Stimulated activated CD4-positive, alpha-beta T cell treated with anti-CD3 and anti-CD28 coated beads, Interleukin-15, amount 100 ng/mL, for 48 hours (primary cell): ENCODE data around the gene SLU7.

Experiments
- DNase-seq, 2 donors: peaks; one replicate each; pipeline ENCODE4 v3.0.0-alpha.2; 2020; ENCODE audit warnings: low read depth in 2 of 2

Gene SLU7

GRCh38 chr5:160418561-160419457, at the start of gene SLU7:
TSS of gene SLU7 (minus strand) at chr5:160419081. CDS start at chr5:160415294, 3,787 bp downstream.
- DNase-seq: peak; percentile 89 to 93

- no peak for DNase-seq
Measured at GRCh38 chr5:160468363-160468975, 49.6 kb upstream of the SLU7 start.

- peak; percentile 73 to 80 for DNase-seq
Measured at GRCh38 chr5:160467555-160468362, 48.9 kb upstream of the SLU7 start.

DNA sequence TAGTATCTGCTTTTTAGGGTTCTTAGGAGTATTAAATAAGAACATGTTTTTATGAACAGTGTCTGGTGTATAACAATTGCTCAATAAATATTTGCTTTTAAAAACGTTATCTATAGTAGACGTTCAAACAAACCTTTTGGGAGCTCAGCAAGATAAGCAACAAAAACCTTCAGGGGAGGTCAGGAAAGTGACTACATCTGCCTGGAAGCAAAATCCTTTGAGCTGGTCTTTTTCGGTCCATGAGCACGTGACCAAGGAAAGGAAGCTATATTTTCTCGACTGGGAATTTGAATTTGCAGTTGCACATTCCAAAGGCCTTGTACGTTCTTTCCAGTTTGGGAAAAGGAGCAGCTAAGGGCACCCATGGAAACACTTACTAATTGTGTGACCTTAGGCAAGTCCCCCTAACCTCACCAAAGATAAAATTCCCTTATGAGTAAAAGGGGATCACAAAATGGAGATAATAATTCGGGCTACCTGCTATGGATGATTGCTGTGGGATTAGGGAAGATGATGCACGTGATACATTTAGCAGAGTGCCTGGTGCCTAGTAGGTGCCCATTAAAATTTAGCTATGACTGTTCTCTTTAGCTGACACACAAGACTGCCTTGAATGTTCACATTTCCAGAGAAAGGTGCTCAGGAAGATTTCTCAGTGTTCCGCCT, 48.1 kb upstream of the SLU7 start:
- no peak for DNase-seq

DNA sequence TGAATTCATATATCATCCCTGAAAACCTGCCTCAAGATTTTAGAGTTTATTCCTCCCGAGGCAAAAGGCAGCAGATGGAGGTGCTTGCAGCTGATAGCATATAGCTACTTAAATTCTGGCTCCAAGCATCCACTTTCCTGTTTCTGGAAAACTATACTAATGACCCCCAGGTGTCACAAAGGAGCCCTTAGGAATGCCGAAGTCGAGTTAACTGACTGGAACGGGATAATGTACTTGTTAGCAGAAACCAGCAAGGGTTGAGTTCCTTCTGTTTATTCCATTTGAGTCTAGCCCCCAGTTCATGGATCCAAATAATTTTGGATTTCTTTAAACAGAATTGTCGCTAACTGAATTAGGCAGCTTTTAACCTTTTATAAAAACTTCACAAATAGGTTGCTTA, 47.2 kb upstream of the SLU7 start:
- DNase-seq: no peak

GRCh38 chr5:160464466-160464797, 45.6 kb upstream of the SLU7 start:
- DNase-seq: no peak

- DNase-seq: no peak
Measured at GRCh38 chr5:160463740-160464465, 45.0 kb upstream of the SLU7 start.

DNA sequence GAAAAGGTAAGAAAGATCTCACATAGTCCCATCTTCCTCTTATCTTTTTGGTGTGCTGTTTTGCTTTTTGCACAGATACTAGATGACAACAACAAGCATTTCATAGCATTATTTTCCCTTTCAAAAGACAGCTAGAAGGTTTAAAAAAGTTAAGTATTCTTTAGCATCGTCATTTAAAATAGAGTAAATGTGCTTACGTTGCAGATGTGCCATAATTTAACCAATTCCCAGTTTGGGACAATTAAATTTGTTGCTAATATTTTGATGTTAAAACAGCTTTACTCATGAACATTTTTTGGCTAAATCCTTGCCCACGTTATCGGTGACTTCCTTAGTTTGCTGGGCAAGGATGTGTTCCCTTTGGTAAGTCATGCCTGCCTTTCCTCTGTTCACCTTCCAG, 44.3 kb upstream of the SLU7 start:
- no peak for DNase-seq

DNA sequence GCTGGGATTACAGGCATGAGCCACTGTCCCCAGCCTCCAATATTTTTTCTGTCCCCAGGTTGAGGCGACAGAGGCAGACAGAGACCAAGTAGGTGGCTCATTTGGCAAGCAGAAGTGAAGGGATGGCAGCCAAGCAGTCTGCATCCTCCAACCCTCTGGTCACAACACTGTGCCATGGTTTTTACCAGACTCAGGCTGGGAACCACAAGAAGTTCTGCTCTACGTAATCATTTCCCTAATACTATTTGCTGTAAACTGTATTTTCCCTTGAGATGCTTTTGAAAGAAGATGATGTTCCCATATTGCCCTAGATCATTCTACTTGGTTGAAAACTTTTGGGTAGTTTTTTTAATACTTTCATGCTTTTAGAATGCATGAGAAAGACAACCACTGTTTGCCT, 43.3 kb upstream of the SLU7 start:
- no peak for DNase-seq

GRCh38 chr5:160461378-160461777, 42.5 kb upstream of the SLU7 start:
- DNase-seq: no peak

GRCh38 chr5:160460377-160461049, 41.6 kb upstream of the SLU7 start:
- no peak for DNase-seq

DNA sequence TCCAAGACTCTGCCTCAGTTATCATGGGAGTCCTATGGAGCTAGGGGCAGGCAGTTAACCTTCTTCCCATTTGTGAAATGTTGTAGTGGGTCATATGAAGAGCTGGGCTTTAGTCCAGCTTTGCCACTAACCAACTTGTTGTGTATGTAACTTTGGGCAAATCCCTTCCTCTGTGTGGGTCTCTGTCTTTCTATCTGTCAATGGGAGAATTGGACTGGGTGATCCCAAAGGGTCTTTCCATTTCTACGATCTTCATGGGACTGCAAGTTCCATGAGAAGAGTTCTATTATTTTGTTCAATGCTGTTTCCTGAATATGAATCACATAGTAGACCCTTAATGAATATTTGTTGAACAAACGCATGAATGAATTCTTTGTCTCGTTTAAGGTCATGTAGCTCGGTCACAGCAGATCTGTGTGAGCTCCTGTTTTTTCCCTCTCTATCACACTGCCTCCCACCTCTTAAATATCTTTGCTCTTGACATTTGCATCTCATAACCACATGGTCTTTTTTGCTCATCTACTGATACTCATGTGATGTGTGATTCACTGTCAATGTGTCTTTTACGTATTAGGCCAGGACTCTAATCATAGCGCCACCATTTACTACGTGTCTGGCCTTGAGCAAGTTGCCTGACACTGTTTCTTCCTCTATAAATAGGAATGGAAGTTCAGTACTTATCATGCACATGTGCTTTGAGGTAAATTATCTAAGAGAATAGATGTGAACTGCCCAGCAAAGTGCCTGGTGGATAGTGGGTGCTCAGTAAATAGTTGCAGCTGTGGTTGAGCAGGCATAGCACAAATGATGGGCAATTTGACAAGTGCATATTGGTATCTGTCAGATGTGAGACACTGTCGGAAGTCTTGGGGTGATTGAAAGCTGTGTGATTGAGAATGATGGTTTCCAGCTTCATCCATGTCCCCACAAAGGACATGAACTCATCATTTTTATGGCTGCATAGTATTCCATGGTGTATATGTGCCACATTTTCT, 40.2 kb upstream of the SLU7 start:
- DNase-seq: no peak

DNA sequence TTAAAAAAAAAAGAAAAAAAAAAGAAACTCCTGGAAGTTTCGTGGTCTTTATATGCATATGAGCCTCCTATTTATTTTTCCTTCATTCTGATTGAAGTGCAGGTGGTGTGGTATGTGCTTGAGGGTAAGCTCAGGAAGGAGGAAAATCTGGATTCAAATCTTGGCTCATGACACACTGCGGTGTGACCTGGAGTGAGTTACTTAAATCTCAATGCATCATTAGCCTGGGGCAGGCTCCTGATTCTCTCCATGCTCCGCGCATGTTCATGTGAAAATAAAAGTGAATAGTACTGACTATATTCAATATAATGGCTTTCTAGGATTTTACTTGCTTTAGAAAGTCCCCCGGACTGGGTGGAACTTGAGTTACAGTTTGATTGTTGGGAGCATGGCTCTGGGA, 38.4 kb upstream of the SLU7 start:
- no peak for DNase-seq

DNA sequence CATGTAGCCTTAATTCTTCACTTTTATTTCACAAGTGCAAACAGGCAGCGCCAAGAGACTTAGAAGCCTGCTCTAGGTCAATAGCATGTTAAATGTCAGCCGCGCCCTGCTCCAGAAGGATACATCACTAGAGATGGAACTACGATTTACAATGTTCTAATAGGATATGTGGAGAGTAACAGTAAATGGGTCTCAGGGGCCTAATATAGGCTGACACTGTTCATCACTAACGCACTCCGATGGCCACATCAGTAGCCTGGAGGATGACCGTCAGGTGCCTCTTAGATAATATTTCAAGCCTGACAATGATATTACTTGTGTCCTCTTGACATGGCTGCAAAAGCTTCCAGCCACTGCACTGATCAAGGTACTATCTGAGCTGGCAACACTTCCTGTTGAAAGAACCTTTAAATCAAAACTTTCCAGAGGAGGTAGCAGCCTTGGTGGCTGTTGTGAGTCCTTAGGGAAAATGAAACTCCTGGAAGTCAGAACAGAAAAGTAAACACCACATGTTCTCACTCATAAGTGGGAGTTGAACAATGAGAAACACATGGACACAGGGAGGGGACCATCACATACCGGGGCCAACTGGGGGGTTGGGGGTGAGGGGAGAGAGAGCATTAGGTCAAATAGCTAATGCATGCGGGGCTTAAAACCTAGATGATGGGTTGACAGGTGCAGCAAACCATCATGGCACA, 37.7 kb upstream of the SLU7 start:
- DNase-seq: no peak

- DNase-seq: no peak
Measured at GRCh38 chr5:160455600-160455999, 36.7 kb upstream of the SLU7 start.

GRCh38 chr5:160453751-160454150, 34.9 kb upstream of the SLU7 start:
- no peak for DNase-seq

GRCh38 chr5:160452795-160453194, 33.9 kb upstream of the SLU7 start:
- no peak for DNase-seq

GRCh38 chr5:160452036-160452435, 33.2 kb upstream of the SLU7 start:
- DNase-seq: no peak

DNA sequence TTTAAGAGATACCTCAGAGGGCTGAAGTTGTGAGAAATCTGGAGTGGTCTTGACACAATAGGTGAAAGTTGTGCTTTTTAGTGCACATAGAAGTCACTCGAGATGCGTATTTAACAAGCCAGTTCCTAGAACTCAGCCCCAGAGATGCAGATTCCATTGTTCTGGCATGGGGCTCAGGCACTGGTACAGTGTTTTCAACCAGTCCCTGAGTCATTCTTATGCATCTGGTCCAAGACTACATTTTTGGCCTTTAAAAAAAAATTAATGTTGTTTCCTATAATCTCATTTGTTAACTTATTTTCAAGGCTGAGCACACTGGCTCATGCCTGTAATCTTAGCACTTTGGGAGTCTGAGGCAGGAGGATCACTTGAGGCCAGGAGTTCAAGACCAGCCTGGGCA, 32.4 kb upstream of the SLU7 start:
- no peak for DNase-seq
